Measurements from ENCODE around the gene MBP.

MBP gene

DNA sequence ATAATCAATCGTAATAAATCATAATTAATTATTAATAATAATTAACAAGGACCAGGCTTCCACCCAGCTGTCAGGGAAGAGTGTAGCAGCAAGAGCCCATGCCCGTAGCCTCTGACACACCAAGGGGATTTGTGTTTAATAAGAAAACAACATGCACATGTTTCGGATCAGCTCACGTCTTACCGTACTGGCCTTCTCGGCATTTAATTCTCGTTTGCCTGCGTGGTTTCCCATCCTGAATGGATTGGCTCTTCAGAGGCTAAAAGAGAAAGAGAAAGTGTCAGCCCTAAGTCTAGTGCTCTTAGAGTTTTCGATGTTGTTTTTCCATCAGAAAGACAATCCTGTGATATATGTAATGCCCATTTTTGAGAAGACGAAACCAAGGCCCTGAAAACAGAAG, 27.6 kb downstream of the MBP start:
- no peak overlapping the region for H3K4me3 ChIP-seq (ENCODE audit: low read depth, low read length)
- no peak for DNase-seq (ENCODE audit: low read depth)

DNA sequence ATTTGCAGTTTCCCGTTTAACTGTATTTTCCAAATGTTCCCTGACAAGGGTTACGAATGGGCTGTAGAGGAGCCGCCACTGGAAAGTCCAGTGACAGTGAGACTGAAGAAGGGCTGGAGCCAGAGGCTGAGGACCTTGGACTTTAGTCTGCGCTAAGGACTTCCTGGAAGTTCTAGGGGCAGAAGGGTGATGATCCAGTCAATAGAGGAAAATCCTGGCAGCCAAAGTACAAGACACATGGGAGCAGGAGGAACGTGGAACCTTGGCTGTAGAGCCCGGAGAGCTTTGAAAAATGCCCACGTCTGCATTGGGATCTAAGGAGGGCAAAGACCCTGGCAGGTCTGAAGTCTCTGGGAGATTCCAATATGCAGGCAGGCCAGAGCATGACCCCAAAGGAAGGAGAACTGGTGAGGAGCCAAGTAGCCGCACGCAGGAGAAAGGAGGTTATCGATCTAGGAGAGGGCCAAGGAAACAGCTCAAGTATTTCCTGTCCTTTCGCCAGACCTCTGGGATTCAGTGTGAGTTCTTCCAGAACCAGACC, 28.5 kb downstream of the MBP start:
- no peak overlapping the region for H3K4me3 ChIP-seq (ENCODE audit: low read depth, low read length)
- DNase-seq (ENCODE audit: low read depth) = no peak

- DNase-seq (ENCODE audit: low read depth) = no peak
- no peak overlapping the region for H3K4me3 ChIP-seq (ENCODE audit: low read depth, low read length)
Measured at GRCh38 chr18:77103187-77103850, 29.3 kb downstream of the MBP start.

DNA sequence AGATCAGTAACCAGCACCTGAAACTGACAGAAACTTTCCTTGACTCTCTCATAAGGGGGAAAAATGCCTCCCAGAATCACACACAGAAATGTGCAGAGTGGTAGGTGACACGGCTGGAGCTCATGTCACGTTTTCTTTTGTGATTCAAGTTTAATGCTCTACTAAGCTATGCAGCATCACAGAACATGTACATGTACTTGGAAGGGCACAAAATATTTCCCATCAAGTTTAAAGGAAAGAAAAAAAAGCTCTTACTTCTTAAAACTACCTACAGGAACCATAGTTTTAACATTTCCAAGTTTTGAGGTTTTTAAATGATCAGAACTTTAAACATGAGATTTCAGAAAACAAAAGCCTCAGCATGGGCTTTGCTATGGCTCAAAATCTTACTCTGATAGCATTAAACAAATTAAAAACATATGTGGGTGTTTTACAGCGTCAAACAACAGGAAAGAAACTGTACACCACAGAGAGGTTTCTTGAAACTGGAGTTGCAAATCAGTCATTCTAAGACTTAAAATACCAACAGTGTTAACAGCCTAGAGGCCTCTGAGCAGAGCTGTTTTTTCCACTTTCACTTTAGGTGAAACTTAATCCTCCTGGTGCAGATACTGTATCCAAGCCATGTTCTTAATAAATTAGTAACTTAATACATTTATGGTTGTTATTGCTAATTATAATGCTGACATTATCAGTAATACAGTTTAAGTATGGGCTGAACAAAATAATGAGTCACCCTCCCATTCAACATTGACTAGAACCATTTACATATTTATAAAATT, 30.1 kb downstream of the MBP start:
- peak overlapping the region; percentile 19 for H3K4me3 ChIP-seq (ENCODE audit: low read depth, low read length)
- peak; percentile 68 for DNase-seq (ENCODE audit: low read depth)

GRCh38 chr18:77101410-77102258, 30.9 kb downstream of the MBP start:
- peak overlapping the region; percentile 19 for H3K4me3 ChIP-seq (ENCODE audit: low read depth, low read length)
- peak; percentile 88 for DNase-seq (ENCODE audit: low read depth)

- DNase-seq (ENCODE audit: low read depth) = no peak
- no peak overlapping the region for H3K4me3 ChIP-seq (ENCODE audit: low read depth, low read length)
Measured at GRCh38 chr18:77100751-77101355, 31.7 kb downstream of the MBP start.

DNA sequence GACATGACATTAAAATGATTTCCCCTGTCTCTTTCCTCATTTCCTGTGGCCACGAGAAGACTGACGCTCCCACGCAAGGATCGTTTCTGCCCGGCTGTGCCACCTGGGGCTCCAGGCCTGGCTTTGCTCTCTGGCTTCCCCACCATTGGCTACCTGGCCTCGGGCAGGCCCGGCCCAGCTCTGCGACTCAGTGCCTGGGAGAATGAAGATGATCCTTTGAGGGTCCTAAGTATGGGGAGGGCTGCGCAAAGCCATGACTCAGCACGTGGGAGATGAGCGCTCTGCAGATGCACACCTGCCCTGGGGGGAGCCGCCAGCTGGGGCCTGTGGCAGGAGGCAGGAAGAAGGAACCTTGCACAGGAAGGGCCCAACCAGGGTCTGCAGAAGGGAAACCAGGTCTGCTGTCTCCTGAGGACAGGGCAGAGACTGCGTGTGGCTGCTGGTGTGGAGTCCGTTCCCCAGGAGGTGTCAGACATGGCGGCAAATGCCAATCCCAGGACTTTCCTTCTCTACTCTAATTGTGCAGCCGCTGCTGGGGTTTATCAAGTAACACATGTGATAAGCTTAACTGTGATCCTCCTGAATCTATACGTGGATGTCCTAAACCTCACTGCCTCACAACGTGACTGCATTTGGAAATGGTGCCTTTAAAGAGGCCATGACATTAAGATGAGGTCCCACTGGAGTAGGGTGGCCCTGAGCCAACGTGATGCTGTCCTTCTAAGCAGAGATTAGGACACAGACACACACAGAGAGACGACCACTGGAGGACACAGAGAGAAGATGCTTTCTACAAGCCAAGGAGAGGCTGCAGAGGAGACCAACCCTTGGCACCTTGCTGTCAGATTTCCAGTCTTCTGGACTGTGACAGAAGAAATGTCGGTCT, 32.9 kb downstream of the MBP start:
- no peak overlapping the region for H3K4me3 ChIP-seq (ENCODE audit: low read depth, low read length)
- DNase-seq (ENCODE audit: low read depth) = no peak

- no peak overlapping the region for H3K4me3 ChIP-seq (ENCODE audit: low read depth, low read length)
- DNase-seq (ENCODE audit: low read depth) = no peak
Measured at GRCh38 chr18:77098538-77099174, 33.9 kb downstream of the MBP start.

- DNase-seq (ENCODE audit: low read depth) = no peak
- no peak overlapping the region for H3K4me3 ChIP-seq (ENCODE audit: low read depth, low read length)
Measured at GRCh38 chr18:77098029-77098428, 34.6 kb downstream of the MBP start.

DNA sequence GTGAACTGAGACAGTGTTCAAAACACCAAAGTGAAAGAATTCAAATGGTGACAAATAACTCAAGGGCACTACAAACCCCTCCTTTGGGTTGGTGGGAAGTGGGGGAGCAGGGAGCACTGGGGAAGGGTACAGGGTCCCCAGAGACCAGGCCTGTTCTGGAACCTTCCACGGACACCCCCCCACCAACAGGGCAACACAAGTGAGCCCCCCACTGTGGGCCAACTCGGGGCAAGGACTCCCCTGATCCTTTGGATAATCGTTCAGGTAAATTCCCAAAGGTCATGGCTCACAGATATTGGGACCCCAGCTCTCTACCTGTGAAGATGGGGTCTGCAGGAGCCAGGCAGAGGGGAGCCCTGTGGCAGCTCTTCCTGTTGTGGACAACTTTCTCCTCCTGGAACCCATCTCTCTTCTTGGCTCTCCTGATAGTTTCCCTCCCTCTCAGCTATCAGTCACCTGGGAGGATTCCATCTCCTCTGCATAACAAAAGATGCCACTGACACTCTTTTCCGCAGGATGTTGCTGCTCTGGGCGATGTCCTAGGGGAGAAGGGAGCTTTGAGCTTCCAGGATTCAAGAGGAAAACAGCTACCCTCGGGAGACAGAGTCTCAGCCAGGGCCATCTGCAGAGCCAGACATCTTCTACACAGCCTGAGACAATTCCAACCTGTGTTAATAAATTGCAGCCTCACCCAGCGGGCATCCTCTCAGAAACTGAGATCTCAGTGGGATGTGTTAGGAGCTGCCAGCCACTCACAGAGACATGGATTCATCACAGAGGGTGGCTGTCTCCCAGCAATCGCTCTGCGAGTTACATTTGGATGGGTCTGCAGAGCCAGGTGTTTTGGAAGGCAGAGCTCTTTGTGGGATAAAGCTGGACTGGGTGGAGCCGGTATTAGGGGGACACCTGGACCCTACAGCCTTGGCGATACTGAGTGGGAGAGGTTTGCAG, 35.4 kb downstream of the MBP start:
- DNase-seq (ENCODE audit: low read depth) = no peak

DNA sequence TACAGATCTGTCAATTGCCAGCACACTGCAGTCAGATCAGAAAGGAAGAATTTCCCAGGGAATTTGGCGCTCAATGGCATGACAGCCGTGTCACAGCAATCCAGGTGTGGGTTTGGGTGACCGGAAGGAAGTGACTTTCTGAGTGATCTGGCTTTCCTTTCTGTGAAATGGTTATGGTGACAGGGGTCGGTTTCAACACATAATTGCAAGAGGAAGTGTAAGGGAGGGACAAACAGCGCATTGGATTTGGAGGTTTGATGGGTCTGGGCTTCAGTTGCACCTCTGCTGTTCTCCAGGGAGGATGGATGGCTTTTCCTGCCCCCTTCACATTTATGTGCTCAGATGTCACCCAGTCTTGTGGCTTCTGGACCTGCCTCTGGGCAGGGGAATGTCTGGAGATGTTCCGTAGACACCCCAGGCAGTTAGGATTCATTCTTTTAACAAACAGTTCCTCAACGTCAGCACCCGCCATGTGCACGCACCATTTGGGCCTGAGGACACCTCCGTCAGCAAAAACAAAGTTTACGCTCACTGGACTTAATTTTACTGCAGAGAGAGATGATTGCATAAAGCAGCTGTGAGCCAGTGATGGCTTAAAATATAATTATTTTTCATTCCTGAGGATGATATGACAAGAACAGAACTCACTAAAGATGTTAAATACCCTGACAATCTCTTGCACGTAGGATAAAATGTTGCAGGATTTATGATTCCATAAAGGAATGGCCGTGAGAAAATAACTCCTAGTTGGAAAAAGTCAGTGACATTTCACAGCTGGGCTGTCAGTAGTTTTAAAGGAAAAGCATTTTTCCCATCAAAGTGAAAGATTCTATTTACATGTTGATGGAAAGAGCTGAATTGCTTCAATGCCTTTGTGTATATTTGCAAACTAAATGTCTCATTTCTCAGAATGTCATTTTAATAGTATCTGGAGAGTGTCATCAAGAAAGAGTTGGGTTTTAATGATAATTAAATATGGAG, 36.9 kb downstream of the MBP start:
- DNase-seq (ENCODE audit: low read depth) = no peak

More for the DNA sequence above, 35.4 kb downstream of the MBP start:
- no peak overlapping the region for H3K4me3 ChIP-seq (ENCODE audit: low read depth, low read length)

DNA sequence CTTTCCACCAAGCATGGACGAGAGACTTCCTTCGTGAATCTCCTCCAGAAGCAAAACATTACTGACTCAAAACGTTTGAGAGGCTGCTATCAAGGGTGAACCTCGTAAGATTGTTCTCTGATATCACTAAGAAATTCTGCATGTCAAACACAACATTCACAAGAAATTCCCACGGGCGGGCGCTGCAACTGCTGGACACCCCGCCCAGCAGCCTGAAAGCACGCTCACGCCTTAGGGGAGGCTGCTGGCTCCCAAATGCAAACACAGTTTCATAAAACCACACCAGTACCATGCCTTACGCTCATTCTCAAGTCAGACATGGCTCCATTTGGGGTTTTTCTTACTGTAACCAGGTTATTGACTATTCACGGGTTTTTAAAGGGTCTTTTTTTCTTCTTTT, 39.0 kb downstream of the MBP start:
- H3K4me3 ChIP-seq (ENCODE audit: low read depth, low read length) = no peak overlapping the region
- DNase-seq (ENCODE audit: low read depth) = no peak

More for the DNA sequence above, 36.9 kb downstream of the MBP start:
- H3K4me3 ChIP-seq (ENCODE audit: low read depth, low read length) = no peak overlapping the region

DNA sequence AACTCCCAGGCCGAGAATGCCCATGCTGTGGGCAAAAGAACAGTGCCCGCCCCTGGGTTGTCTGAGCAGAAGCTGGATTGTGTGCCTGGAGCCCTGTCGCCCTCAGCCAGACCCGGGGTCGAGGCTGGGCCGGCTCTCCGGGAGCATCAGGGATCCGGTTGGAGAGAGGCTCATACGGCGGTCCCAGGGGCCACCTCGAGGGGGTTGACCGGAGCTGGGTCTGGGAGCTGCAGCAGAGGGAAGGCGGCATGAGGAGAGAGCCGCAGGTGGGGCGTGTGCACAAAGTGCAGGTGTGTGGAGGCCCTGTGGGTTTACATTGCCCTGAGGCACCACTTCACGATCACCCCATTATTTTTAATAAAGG, 39.5 kb downstream of the MBP start:
- H3K4me3 ChIP-seq (ENCODE audit: low read depth, low read length) = no peak overlapping the region
- DNase-seq (ENCODE audit: low read depth) = no peak

- no peak for DNase-seq (ENCODE audit: low read depth)
- H3K4me3 ChIP-seq (ENCODE audit: low read depth, low read length) = no peak overlapping the region
Measured at GRCh38 chr18:77092104-77093066, 40.2 kb downstream of the MBP start.

- DNase-seq (ENCODE audit: low read depth) = no peak
- H3K4me3 ChIP-seq (ENCODE audit: low read depth, low read length) = no peak overlapping the region
Measured at GRCh38 chr18:77091366-77091765, 41.2 kb downstream of the MBP start.

All from skeletal muscle cell (primary cell).